Measurements from ENCODE around the gene ST7.

Gene ST7

DNA sequence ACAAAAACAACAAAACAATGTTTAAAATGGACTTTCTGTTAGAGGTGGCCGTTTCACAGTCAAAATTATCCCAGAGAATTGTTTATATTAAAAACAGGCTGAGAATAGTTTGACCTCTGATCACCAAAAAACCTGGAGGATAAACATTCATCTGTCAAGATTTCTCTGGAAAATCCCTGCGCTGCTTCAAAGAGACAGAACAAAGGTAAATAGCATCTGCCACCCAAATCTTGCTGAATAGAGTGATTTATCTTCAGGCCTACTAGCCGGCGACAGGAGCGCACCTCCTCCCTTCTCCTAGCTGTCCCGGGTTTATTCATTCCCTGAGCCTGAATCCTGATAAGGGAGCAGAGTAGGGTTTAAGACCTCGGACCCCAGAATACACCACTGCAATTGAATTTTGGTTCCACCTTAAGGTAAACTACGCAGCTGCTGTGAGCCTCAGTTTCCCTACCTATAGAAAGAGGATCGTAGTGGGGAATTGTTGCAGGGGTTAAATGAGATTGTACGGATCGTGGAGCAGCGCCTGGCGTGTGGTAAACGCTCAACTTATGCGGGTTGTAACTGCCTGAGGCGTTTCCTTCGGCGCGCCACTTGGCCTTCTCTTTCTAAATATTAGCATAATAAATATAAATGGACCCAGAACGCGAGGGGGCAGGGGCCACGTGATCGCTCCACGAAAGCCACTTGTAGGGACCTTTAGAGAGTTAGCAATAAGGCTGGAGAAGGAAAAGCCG, 498 bp upstream of the ST7 start:
- ChIA-PET POLR2A (interaction anchor here (0.6 kb wide), 1 partner anchor 370 kb away, joined by 3 read pairs; the partner anchor contains the start of gene WNT2), CTCF (interaction anchor here (0.7 to 1.2 kb wide), 3 partner anchors 22 to 174 kb away, joined by 3 read pairs; no protein-coding TSS in a partner anchor)
- DNase-seq (ENCODE audit: low read depth, low spot score): no peak
- peak overlapping the region; percentile 87 for H3K4me3 ChIP-seq (ENCODE audit: low read depth, low read length)
- TF ChIP-seq, protein P1, sequence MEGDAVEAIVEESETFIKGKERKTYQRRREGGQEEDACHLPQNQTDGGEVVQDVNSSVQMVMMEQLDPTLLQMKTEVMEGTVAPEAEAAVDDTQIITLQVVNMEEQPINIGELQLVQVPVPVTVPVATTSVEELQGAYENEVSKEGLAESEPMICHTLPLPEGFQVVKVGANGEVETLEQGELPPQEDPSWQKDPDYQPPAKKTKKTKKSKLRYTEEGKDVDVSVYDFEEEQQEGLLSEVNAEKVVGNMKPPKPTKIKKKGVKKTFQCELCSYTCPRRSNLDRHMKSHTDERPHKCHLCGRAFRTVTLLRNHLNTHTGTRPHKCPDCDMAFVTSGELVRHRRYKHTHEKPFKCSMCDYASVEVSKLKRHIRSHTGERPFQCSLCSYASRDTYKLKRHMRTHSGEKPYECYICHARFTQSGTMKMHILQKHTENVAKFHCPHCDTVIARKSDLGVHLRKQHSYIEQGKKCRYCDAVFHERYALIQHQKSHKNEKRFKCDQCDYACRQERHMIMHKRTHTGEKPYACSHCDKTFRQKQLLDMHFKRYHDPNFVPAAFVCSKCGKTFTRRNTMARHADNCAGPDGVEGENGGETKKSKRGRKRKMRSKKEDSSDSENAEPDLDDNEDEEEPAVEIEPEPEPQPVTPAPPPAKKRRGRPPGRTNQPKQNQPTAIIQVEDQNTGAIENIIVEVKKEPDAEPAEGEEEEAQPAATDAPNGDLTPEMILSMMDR (IDR thresholded peaks at IDR 0.05; ENCODE audit: insufficient read depth, low read length, missing control alignments): no peak

DNA sequence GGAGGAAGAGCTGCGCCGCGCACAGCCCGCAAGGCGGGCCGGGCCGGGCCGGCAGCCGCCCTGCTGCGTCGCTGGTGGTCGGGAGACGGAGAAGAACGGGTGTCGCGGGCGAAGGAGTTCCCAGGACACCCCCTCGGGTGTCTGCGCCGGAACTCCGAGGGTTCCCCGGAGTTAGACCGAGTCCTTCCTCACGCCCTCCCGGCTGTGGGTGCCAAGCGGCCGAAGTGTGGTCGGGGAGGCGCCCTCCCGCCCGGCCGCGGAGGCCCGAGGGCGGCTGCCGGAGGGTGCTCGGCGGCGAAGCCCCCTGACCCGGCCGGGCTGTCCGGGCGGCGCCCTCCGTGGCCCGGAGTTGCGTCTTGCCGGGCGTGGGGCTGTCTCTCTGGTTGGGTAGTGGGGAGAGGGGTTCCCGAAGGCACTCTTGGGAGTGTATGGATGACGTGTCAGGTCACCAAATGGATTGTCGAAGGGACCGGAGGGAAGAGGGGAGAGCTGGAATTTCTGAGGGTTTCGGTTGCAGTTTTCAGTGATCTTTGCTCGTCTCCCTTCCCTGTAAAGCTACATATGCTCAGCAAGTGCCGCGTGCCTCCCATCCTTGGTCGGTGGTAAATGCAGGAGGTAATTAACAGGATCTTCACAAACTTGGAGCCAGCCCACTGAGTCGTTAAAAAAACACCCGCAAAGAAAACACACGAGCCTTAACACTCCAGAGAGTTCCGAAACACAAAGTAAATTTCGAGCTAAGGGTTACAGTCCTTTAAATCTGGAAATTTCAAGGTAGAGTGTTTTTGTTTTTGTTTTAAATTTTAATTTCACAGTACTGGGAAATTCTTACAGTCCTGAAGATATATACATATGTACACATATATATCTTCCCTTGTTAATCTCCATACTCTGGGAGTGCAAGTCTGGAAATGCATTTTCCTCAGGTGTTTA, 871 bp downstream of the ST7 start:
- CTCF ChIA-PET: interaction anchor here (0.8 to 1.4 kb wide), 3 partner anchors 32 to 174 kb away, joined by 3 to 6 read pairs (median 3); no protein-coding TSS in a partner anchor
- TF ChIP-seq, protein P1 (IDR thresholded peaks at IDR 0.05; ENCODE audit: insufficient read depth, low read length, missing control alignments): no peak
- peak; percentile 45 for DNase-seq (ENCODE audit: low read depth, low spot score)
- H3K4me3 ChIP-seq (ENCODE audit: low read depth, low read length): peak overlapping the region; percentile 87
- POLR2A ChIA-PET: interaction anchor here (0.8 to 1.4 kb wide), 4 partner anchors 14 to 171 kb away, joined by 3 to 5 read pairs (median 4); no protein-coding TSS in a partner anchor

DNA sequence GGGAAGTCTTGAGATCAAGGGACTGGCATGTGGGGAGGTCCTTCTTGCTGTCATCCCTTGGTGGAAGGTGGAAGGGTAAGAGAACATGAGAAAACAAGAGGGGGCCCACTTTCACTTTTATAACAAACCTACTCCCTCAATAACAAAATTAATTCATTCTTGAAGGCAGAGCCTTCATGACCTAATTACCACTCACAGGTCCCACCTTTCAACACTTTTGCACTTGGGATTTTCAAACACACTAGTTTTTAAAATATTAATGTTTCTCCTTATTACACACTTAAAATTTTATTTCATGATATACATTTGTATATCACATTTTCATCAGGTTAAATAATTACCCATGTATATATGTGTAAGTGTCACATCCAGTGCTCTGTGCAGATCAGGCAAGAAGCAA, 2.0 kb downstream of the ST7 start:
- CTCF ChIA-PET: no interaction called here
- TF ChIP-seq, protein P1 (IDR thresholded peaks at IDR 0.05; ENCODE audit: insufficient read depth, low read length, missing control alignments): no peak
- peak overlapping the region; percentile 87; the same call in 1 of the 2 replicates for H3K4me3 ChIP-seq (ENCODE audit: low read depth, low read length)
- DNase-seq (ENCODE audit: low read depth, low spot score): no peak
- POLR2A ChIA-PET: no interaction called here

DNA sequence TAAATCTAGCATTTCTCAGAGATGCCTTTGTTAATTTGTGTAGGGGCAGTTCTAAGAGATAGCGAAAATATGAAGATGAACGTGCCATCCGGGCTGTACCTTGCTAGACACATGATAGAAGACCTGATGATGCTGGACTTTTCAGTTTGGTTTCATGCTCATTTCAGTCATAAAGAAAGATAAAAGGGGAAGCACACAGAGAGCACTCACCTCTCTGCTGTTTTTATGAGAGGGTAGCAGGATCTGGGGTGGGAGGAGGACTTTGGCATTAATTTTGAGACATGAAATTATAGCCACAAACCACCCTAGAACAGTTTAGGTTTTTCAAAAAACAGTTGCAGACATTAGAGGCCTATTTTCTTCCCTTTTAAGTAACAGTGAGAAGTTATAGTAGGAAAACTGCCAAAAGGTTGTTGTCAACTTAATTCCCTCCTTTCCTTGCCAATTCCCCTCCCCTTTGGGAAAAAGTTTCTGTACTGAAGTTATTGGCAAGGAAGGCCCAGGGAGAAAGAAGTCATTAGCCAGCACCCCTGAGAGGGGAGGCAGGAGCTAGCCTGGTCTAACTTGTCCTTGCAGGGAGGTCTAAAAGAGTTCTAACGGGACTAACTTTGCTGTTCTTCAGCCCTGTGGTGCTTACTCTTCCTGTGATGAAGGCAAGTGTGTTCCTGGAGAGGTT, 2.6 kb downstream of the ST7 start:
- DNase-seq (ENCODE audit: low read depth, low spot score): no peak
- no peak overlapping the region for H3K4me3 ChIP-seq (ENCODE audit: low read depth, low read length)
- TF ChIP-seq, protein P1 (IDR thresholded peaks at IDR 0.05; ENCODE audit: insufficient read depth, low read length, missing control alignments): no peak
- CTCF ChIA-PET: interaction anchor here (0.9 to 3.1 kb wide), 6 partner anchors 16 to 175 kb away, joined by 3 to 14 read pairs (median 4); no protein-coding TSS in a partner anchor
- POLR2A ChIA-PET: no interaction called here

DNA sequence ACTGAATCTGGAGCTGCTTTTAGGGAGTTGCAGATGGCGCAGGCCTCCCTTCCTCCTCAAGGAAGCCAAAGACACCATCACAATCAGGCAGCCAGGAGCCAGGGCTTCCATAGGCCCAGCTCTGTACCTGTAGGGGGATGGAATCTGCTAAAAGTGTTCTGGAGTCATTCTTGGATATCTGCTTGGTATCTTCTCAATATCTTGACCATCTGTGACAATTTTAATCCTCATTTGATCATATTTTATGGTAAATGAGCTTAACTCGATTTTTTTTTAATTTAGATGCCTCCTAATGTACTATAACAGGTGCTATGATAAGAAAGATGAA, 3.1 kb downstream of the ST7 start:
- ChIA-PET CTCF (interaction anchor here (0.9 to 3.1 kb wide), 7 partner anchors 15 to 257 kb away, joined by 3 to 14 read pairs (median 4); no protein-coding TSS in a partner anchor), POLR2A (no interaction called here)
- H3K4me3 ChIP-seq (ENCODE audit: low read depth, low read length): no peak overlapping the region
- DNase-seq (ENCODE audit: low read depth, low spot score): no peak
- TF ChIP-seq, protein P1 (IDR thresholded peaks at IDR 0.05; ENCODE audit: insufficient read depth, low read length, missing control alignments): no peak
